HG03280 (cell line): ENCODE measurements around the gene C3.

Source experiments
- ATAC-seq: cut with Tn5 transposase; IDR thresholded peaks from one replicate; pipeline ENCODE4 v1.9.1; 2021; ENCODE audit warnings: mild to moderate bottlenecking, moderate library complexity; ENCODE audit not compliant: unreplicated experiment

Gene C3

DNA sequence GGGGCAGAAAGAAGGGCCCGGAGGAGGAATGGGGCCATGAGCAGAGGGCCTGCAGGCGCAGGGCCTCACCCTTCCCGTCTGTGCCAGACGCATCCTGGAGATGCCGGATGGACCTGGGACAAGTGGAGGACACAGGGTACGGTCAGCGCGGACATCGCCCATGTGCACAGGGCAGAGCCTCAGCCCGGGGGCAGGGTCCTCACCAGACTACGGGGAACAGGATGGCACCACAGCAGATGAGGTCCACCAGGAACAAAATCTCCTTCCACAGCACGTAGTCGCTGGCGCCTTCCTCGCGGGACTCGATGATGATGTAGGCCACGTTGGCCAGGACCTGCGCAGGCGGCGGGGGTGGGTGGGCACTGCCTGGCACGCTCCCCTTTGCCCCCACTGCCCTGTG is 11.4 kb upstream of the C3 start:
- no peak for ATAC-seq

GRCh38 chr19:6730941-6731670 is 10.7 kb upstream of the C3 start:
- no peak for ATAC-seq

- no peak for ATAC-seq
Observed at GRCh38 chr19:6730153-6730804, 9.8 kb upstream of the C3 start.

DNA sequence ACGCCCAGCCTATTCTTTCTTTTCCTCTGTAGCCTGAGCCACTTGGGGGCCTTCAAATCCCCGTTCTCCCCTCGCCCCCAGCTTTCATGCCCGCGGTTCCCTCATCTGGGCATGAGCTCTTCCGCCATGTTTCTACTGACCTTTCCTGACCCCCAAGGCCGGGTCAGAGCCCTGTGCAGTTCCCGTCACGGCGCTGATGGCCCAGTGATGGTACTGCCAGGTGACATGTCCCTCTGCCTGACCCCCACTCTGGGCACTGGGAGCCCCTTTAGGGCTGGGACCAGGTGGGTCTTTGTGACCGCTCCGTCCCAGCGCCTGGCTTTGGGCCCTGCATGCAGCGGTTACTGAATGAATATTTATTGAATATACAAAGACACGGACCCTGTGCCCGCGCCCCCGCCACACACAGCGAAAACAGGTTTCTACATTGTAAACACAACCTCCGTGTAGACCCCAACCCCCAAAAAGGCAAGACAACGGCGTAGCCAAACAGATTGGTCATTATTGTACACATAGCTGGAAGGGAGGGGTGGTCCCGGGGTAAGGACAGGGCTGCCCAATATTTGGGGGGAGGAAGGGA is 9.2 kb upstream of the C3 start:
- no peak for ATAC-seq

- ATAC-seq, result no peak
Observed at GRCh38 chr19:6728346-6728745, 7.9 kb upstream of the C3 start.

- ATAC-seq, result no peak
Observed at GRCh38 chr19:6725513-6726231, 5.2 kb upstream of the C3 start.

DNA sequence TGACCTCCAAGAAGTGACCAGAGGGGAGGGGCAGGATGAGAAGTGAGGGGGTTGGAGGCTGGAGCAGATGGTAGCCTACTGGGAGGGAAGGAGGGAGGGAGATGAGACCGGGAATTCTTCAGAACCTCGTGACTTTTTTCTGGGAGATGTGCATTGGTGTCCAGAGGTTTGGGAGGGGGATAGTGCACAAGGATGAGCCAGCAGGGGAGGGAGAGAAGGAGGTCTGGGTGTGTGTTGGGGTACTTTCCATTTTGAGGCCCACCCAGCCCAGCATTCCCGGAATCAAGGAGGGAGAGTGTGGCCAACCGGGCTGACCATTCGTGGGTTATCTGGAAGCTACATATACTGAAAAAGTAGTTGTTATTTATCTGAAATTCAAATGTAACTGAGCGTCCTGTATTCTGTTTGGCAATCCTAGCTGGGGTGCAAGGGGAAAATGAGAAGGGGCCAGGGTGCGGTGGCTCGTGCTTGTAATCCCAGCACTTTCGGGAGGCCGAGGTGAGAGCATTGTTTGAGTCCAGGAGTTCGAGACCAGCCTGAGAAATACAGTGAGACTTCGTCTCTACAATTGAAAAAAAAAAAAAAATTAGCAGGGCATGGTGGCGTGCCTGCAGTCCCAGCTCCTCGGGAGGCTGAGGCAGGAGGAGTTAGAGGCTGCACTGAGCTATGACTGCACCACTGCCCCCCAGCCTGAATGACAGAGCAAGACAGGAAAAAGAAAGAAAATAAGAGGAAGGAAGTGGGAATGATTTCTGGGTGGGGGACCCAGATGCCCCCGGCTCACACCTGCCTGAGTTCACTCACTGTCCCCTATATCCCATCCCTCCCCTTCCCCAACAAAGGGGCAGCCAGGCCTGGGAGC is 4.4 kb upstream of the C3 start:
- ATAC-seq, result no peak

DNA sequence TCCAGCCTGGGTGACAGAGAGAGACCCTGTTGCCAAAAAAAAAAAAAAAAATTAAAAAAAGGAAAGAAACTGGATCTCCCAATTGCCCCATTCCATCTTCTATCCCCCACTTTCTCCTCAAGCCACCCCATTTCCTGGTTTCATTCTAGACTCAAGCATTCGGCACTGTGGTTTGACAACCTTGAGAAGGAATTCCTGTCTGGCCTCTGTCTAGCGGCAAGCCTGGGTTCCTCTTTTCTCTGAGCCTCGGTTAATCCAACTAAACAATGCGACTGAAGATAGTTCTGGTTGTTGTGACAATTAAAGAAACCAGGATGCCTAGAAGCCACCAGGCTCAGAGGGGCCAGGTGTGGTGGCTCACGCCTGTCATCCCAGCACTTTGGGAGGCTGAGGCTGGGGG is 3.3 kb upstream of the C3 start:
- ATAC-seq, result no peak

- no peak for ATAC-seq
Observed at GRCh38 chr19:6723108-6723618, 2.7 kb upstream of the C3 start.

- peak; percentile 48 for ATAC-seq
Observed at GRCh38 chr19:6721773-6722172, 1.3 kb upstream of the C3 start.

GRCh38 chr19:6721138-6721474 is 656 bp upstream of the C3 start:
- ATAC-seq, result no peak

GRCh38 chr19:6719992-6720368 is 470 bp downstream of the C3 start:
- ATAC-seq, result no peak

DNA sequence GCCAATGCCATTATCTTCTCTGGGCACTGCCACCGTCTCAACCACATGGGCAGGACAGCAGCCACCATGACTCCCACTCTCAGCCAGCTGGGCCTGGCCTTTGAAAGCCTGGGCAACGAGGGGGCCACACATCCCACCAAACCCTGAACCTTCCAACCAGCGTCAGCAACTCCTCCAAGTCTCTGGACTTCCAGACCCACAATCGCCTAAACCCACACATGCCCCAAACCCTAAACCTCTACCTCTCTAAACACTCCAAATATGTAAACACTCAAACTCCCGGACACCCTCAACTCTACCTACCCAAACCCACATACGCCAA is 949 bp downstream of the C3 start:
- ATAC-seq, result no peak

DNA sequence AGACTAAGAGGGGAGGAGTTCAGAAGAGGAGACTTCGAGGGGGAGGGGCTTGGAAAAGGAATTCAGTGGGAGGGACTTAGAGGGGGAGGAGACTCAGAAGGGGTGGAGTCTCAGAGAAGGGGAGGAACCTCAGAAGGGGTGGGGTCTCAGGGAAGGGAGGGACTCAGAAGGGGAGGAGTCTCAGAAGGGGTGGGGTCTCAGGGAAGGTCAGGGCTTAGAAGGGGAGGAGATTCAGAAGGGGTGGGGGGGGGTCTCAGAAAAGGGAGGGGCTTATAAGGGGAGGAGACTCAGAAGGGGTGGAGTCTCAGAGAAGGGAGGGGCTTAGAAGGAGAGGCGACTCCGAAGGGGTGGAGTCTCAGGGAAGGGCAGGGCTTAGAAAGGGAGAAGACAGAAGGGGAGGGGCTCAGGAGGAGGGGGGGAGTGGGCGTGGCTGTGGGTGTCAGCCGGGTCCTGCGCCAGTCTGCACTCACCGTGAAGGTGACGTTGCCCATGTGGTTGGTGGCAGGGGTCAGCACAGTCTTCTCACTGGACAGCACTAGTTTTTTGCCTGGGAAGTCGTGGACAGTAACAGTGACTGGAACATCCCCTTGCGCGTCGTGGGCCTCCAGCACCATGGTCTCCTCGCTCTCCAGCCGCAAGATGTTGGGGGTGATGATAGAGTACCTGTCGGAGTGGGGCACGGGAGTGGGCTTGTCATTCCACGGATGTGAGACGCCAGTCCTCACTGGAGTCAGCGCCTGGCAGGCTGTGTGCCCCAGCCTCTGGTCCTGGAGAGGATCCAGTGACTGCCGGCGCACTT is 1.5 kb downstream of the C3 start:
- ATAC-seq, result peak; percentile 48

DNA sequence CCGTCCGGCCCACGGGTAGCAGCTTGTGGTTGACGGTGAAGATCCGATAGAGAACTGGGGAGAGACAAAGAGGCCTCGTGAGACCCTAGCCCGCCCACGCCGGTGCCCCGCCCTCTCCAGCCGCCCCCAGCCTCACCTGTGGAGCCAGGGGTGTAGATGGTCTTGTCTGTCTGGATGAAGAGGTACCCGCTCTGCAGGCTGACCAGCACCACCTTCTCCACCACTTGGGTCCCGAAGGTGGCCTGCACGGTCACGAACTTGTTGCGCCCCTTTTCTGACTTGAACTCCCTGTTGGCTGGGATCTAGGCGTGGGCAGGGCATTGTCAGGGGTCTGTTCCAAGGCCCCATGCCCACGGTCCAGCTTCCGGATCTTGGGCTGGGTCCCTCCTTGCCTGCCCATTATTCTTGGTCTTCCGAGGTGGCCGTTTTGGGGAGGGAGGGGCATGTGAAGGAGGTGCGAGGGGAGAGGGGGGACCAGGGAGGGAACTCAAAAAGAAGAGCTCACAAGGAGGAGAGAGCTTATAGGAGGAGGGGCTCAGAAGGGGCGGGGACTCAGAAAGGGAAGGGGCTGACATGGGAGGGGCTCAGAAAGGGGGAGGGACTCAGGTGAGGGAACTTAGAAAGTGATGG is 2.2 kb downstream of the C3 start:
- ATAC-seq, result no peak

- no peak for ATAC-seq
Observed at GRCh38 chr19:6717441-6717971, 2.9 kb downstream of the C3 start.

GRCh38 chr19:6717036-6717435 is 3.4 kb downstream of the C3 start:
- ATAC-seq, result no peak

GRCh38 chr19:6716610-6716970 is 3.9 kb downstream of the C3 start:
- ATAC-seq, result no peak

DNA sequence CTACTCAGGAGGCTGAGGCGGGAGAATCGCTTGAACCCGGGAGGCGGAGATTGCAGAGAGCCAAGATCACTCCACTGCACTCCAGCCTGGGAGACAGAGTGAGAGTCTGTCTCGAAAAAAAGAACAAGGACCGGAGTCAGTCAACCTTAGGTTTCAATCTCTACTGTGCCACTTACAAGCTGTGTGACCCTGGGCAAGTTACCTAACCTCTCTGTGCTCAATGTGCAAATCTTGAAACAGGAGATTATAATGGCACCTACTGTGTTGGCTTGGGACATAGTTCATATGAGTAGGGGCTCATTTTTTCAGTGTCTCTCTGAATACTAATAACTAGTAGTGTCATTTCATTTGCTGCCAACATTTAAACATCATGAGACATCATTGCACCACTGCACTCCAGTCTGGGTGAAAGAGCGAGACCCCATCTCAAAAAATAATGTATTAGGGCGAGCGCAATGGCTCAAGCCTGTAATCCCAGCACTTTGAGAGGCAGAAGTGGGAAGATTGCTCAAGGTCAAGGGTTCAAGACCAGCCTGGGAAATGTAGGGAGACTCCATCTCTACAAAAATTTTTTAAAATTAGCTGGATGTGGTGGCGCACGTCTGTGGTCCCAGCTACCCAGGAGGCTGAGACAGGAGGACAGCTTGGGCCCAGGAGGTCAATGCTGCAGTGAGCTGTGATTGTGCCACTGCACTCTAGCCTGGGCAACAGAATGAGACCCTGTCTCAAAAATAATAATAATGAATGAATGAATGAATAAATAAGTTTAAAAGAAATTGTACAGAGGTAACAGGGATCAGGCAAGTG is 5.5 kb downstream of the C3 start:
- ATAC-seq, result no peak
